Subcutaneous abdominal adipose tissue (tissue), 5 donors: ENCODE data around the gene LRP1B.
"Not testable (repeated sequence)": the region's sequence is repeated elsewhere in the genome, so short reads cannot be mapped to it uniquely, and the experiment has no call there.

ENCODE experiments used
- H3K27ac ChIP-seq: one replicate; pipeline ENCODE4 v1.7.0; 2013; ENCODE audit warnings: low read depth, mild to moderate bottlenecking, inconsistent platforms, low read length, moderate library complexity
- H3K27me3 ChIP-seq, 5 donors: one replicate each; pipeline ENCODE4 v1.7.0; 2013; ENCODE audit warnings: low read length in 5 of 5, inconsistent platforms in 1 of 5; ENCODE audit not compliant: control insufficient read depth in 5 of 5, insufficient read depth in 4 of 5
- H3K36me3 ChIP-seq, 5 donors: one replicate each; pipeline ENCODE4 v1.7.0; 2013; ENCODE audit warnings: low read length in 5 of 5; ENCODE audit not compliant: control insufficient read depth in 5 of 5, insufficient read depth in 5 of 5
- H3K4me1 ChIP-seq, 5 donors: one replicate each; pipeline ENCODE4 v1.7.0; 2013; ENCODE audit warnings: low read length in 5 of 5, mild to moderate bottlenecking in 3 of 5, moderate library complexity in 1 of 5; ENCODE audit not compliant: control insufficient read depth in 5 of 5, insufficient read depth in 5 of 5
- H3K4me3 ChIP-seq, 5 donors: one replicate each; pipeline ENCODE4 v1.7.0; 2013; ENCODE audit warnings: low read length in 5 of 5, low read depth in 1 of 5
- H3K9ac ChIP-seq, 5 donors: one replicate each; pipeline ENCODE4 v1.7.0; 2013; ENCODE audit warnings: low read length in 5 of 5, mild to moderate bottlenecking in 4 of 5, moderate library complexity in 3 of 5
- H3K9me3 ChIP-seq, 5 donors: one replicate each; pipeline ENCODE4 v1.7.0; 2013; ENCODE audit warnings: low read length in 5 of 5; ENCODE audit not compliant: control insufficient read depth in 5 of 5
- donor health status: healthy.
- donor health status: healthy.
- donor health status: healthy.
- donor health status: healthy.
- donor health status: healthy.

Gene LRP1B

DNA sequence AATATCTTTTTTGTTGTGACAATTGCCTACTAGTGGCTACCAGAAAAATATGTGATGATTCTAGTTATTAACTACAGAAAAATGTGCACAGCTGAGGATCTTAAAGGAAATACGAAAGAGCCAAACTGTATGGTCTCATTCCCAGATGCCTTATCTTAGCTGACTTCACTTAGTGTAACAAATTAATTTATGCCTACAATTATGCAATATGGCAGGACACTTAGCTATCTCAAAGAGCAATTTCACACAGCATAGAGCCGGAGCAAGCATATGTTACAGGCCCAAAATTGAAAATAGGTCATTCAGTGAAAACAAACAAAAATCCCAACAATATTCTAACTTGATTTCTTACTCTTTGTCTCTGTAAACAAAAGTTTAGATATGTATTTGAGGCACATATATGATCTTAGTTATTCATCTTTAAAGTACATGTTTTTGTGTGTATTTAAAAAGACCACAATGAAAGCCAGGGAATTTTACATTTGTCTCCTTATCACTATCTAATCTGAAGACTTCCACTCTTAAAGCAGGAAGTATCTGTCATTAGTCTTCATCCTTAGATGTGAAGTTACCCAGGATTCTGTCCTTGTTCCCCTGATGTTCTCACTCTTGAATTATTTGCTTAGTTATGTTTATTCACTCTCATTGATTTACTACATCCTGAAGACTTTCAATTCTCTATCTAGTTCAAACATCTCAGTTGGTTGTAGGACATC lies 1771.6 kb downstream of the LRP1B start:
- Histone ChIP-seq H3K4me3 (no peak overlapping the region), H3K9me3 (no peaks in the 10 kb centered on the region), H3K27me3 (no peaks in the 10 kb centered on the region), H3K4me1 (no peaks in the 10 kb centered on the region), H3K9ac (no peak overlapping the region), H3K36me3 (no peaks in the 10 kb centered on the region), H3K27ac (no peak overlapping the region)

GRCh38 chr2:140356697-140357096 lies 1774.1 kb downstream of the LRP1B start:
- H3K9ac ChIP-seq = no peak overlapping the region
- no peaks in the 10 kb centered on the region for H3K27me3 ChIP-seq
- no peaks in the 10 kb centered on the region for H3K4me1 ChIP-seq
- no peaks in the 10 kb centered on the region for H3K36me3 ChIP-seq
- no peaks in the 10 kb centered on the region for H3K9me3 ChIP-seq
- H3K27ac ChIP-seq = no peak overlapping the region
- no peak overlapping the region for H3K4me3 ChIP-seq

GRCh38 chr2:140355511-140356090 lies 1775.2 kb downstream of the LRP1B start:
- H3K27ac ChIP-seq = no peak overlapping the region
- no peaks in the 10 kb centered on the region for H3K9me3 ChIP-seq
- H3K9ac ChIP-seq = no peak overlapping the region
- no peaks in the 10 kb centered on the region for H3K4me1 ChIP-seq
- H3K27me3 ChIP-seq = no peaks in the 10 kb centered on the region
- H3K4me3 ChIP-seq = no peak overlapping the region
- H3K36me3 ChIP-seq = no peaks in the 10 kb centered on the region

- Histone ChIP-seq H3K27me3 (no peaks in the 10 kb centered on the region), H3K27ac (no peak overlapping the region), H3K4me3 (no peak overlapping the region)
These were observed 1776.3 kb downstream of the LRP1B start for GRCh38 chr2:140354544-140354943.

DNA sequence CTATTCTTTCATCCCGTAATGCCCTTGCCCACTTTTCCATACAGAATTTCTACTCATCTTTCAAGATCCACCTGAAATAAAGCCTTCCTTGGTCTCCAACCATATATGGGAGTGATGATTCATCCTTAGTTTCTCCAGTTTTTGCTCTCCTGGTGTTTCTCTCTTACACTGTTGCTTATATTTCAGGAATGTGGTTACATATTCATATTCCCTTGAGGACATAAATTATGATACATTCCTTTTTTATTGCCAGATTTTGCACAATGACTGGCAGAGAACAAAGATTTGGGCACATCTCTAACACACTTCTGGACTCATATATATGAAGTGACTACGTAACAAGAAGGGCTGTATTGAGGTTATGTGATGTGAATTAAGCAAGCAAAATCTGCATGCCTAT lies 1777.3 kb downstream of the LRP1B start:
- Histone ChIP-seq H3K4me1 (no peaks in the 10 kb centered on the region), H3K27ac (no peak overlapping the region), H3K27me3 (no peaks in the 10 kb centered on the region), H3K9me3 (no peaks in the 10 kb centered on the region), H3K36me3 (no peaks in the 10 kb centered on the region), H3K4me3 (no peak overlapping the region), H3K9ac (no peak overlapping the region)

More at GRCh38 chr2:140354544-140354943, 1776.3 kb downstream of the LRP1B start:
- Histone ChIP-seq H3K4me1 (no peaks in the 10 kb centered on the region), H3K9ac (no peak overlapping the region), H3K36me3 (no peaks in the 10 kb centered on the region), H3K9me3 (no peaks in the 10 kb centered on the region)

DNA sequence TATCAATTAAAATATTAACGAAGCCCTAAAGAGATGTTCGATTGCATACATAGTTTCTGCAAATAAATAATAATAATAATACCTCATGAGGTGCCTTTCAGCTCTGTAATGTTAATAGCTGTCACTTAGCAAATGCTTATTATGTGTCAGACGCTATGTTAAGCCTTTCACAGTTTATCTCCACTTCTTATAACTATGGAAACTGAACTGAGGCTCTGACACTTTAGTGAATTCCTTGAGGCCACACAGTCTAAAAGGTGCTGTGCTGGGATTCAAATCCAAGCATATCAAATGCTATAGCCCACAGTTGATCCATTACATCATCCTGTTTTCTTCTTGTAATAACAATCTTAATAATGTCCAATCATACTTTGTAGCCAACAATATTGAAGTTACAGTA lies 1779.1 kb downstream of the LRP1B start:
- no peaks in the 10 kb centered on the region for H3K27me3 ChIP-seq
- H3K36me3 ChIP-seq = no peaks in the 10 kb centered on the region

GRCh38 chr2:140349695-140350094 lies 1781.1 kb downstream of the LRP1B start:
- Histone ChIP-seq H3K9ac (no peak overlapping the region), H3K4me3 (no peak overlapping the region), H3K27me3 (no peaks in the 10 kb centered on the region), H3K27ac (no peak overlapping the region), H3K9me3 (no peaks in the 10 kb centered on the region), H3K4me1 (no peaks in the 10 kb centered on the region), H3K36me3 (no peaks in the 10 kb centered on the region)

More for the DNA sequence above, 1779.1 kb downstream of the LRP1B start:
- no peaks in the 10 kb centered on the region for H3K4me1 ChIP-seq
- no peaks in the 10 kb centered on the region for H3K9me3 ChIP-seq
- no peak overlapping the region for H3K9ac ChIP-seq
- H3K27ac ChIP-seq = no peak overlapping the region
- no peak overlapping the region for H3K4me3 ChIP-seq

- Histone ChIP-seq H3K4me1 (no peaks in the 10 kb centered on the region), H3K9me3 (no peaks in the 10 kb centered on the region), H3K27me3 (no peaks in the 10 kb centered on the region), H3K4me3 (no peak overlapping the region), H3K27ac (no peak overlapping the region), H3K9ac (no peak overlapping the region), H3K36me3 (no peaks in the 10 kb centered on the region)
These were observed 1782.0 kb downstream of the LRP1B start for GRCh38 chr2:140348826-140349225.

- Histone ChIP-seq H3K4me1 (no peaks in the 10 kb centered on the region), H3K9me3 (no peaks in the 10 kb centered on the region), H3K9ac (no peak overlapping the region), H3K4me3 (no peak overlapping the region), H3K36me3 (no peaks in the 10 kb centered on the region), H3K27ac (no peak overlapping the region), H3K27me3 (no peaks in the 10 kb centered on the region)
These were observed 1786.0 kb downstream of the LRP1B start for GRCh38 chr2:140344838-140345237.

- H3K36me3 ChIP-seq, H3K4me1 ChIP-seq, H3K4me3 ChIP-seq, H3K9ac ChIP-seq, H3K27ac ChIP-seq, H3K9me3 ChIP-seq, H3K27me3 ChIP-seq: not testable (repeated sequence)
These were observed 1786.5 kb downstream of the LRP1B start for GRCh38 chr2:140344266-140344665.
